AG04449 (cell line): ENCODE data around the gene BCL3.
"Not testable (repeated sequence)": the region's sequence is repeated elsewhere in the genome, so short reads cannot be mapped to it uniquely, and the experiment has no call there.

Experiments
- CTCF ChIA-PET: fragments of 350-600 bp; formaldehyde crosslinking; extraction: SDS; loops from one replicate; lab custom pipeline; 2021; ENCODE audit warnings: antibody characterized with exemption; lab: Yijun Ruan, JAX
- POLR2A ChIA-PET: fragments of 400-600, 350-600 bp; formaldehyde crosslinking; extraction: SDS; loops from one replicate; lab custom pipeline; 2020; ENCODE audit warnings: antibody characterized with exemption, inconsistent platforms; lab: Yijun Ruan, JAX
- DNase-seq: peaks from one replicate; pipeline ENCODE4 v3.0.0-alpha.2; 2010; ENCODE audit warnings: low read depth, low spot score
- H3K4me3 ChIP-seq: 2 replicates; pipeline ENCODE4 v1.5.1; 2011; ENCODE audit warnings: low read depth, mild to moderate bottlenecking, control low read depth, low read length
- CTCF ChIP-seq: IDR thresholded peaks from one replicate; pipeline ENCODE4 v1.5.1; 2011; ENCODE audit warnings: mild to moderate bottlenecking, moderate library complexity, low read length, control low read depth, inconsistent platforms; ENCODE audit not compliant: insufficient read depth; ENCODE audit errors: missing control alignments

The BCL3 gene

GRCh38 chr19:44719262-44719701, 29.2 kb upstream of the BCL3 start:
- DNase-seq: no peak
- CTCF ChIA-PET: interaction anchor here (1.9 to 19.8 kb wide), 3 partner anchors 9 to 49 kb away, joined by 11 to 694 read pairs (median 53); no protein-coding TSS in a partner anchor

GRCh38 chr19:44720396-44720795, 28.1 kb upstream of the BCL3 start:
- H3K4me3 ChIP-seq, POLR2A ChIA-PET, DNase-seq: not testable (repeated sequence)
- CTCF ChIA-PET: interaction anchor here (0.6 to 19.8 kb wide), 5 partner anchors 26 to 150 kb away, joined by 3 to 694 read pairs (median 4); partner anchors contain the start of gene CBLC

More at GRCh38 chr19:44719262-44719701, 29.2 kb upstream of the BCL3 start:
- POLR2A ChIA-PET: no interaction called here
- no peak for TF ChIP-seq CTCF
- H3K4me3 ChIP-seq: no peak overlapping the region

- no peak for TF ChIP-seq CTCF
- POLR2A ChIA-PET: no interaction called here
- H3K4me3 ChIP-seq: no peak overlapping the region
- no peak for DNase-seq
- CTCF ChIA-PET: interaction anchor here (1.3 to 19.8 kb wide), 8 partner anchors 12 to 150 kb away, joined by 4 to 694 read pairs (median 78); partner anchors contain the start of gene CBLC
These were observed 27.6 kb upstream of the BCL3 start for GRCh38 chr19:44720945-44721344.

GRCh38 chr19:44721369-44721768, 27.1 kb upstream of the BCL3 start:
- CTCF ChIA-PET: interaction anchor here (1.3 to 19.8 kb wide), 18 partner anchors 10 to 231 kb away, joined by 3 to 694 read pairs (median 15); partner anchors contain the start of gene CBLC
- DNase-seq, POLR2A ChIA-PET, H3K4me3 ChIP-seq: not testable (repeated sequence)

GRCh38 chr19:44722131-44723121, 26.1 kb upstream of the BCL3 start:
- CTCF ChIA-PET: interaction anchor here (0.9 to 19.8 kb wide), 35 partner anchors 7 to 230 kb away, joined by 3 to 694 read pairs (median 12); partner anchors contain the start of genes BCAM, CBLC and NECTIN2
- TF ChIP-seq CTCF: no peak
- POLR2A ChIA-PET: no interaction called here
- H3K4me3 ChIP-seq: no peak overlapping the region
- DNase-seq: no peak

- no peak for DNase-seq
- ChIA-PET POLR2A (interaction anchor here (1.1 to 1.6 kb wide), 5 partner anchors 10 to 44 kb away, joined by 3 to 5 read pairs (median 4); no protein-coding TSS in a partner anchor), CTCF (interaction anchor here (0.8 to 19.8 kb wide), 55 partner anchors 8 to 241 kb away, joined by 3 to 694 read pairs (median 8); partner anchors contain the start of genes BCAM, BCL3, CBLC and CLPTM1)
- no peak for TF ChIP-seq CTCF
- no peak overlapping the region for H3K4me3 ChIP-seq
These were observed 25.1 kb upstream of the BCL3 start for GRCh38 chr19:44723299-44723951.
